ENCODE measurements around the gene CYP1A1.
"Not testable (repeated sequence)": the region's sequence is repeated elsewhere in the genome, so short reads cannot be mapped to it uniquely, and the experiment has no call there.

The CYP1A1 gene

GRCh38 chr15:74735305-74735704 lies 10.0 kb upstream of the CYP1A1 start:
- no peak for DNase-seq (ENCODE audit: low read depth, low spot score)

GRCh38 chr15:74733269-74733668 lies 7.9 kb upstream of the CYP1A1 start:
- no peak for DNase-seq (ENCODE audit: low read depth, low spot score)

GRCh38 chr15:74732846-74733245 lies 7.5 kb upstream of the CYP1A1 start:
- DNase-seq (ENCODE audit: low read depth, low spot score), result no peak

- DNase-seq (ENCODE audit: low read depth, low spot score), result no peak
Observed at GRCh38 chr15:74730619-74731316, 5.4 kb upstream of the CYP1A1 start.

GRCh38 chr15:74729372-74729771 lies 4.0 kb upstream of the CYP1A1 start:
- not testable (repeated sequence) for DNase-seq (ENCODE audit: low read depth, low spot score)

- not testable (repeated sequence) for DNase-seq (ENCODE audit: low read depth, low spot score)
Observed at GRCh38 chr15:74728699-74729098, 3.4 kb upstream of the CYP1A1 start.

DNA sequence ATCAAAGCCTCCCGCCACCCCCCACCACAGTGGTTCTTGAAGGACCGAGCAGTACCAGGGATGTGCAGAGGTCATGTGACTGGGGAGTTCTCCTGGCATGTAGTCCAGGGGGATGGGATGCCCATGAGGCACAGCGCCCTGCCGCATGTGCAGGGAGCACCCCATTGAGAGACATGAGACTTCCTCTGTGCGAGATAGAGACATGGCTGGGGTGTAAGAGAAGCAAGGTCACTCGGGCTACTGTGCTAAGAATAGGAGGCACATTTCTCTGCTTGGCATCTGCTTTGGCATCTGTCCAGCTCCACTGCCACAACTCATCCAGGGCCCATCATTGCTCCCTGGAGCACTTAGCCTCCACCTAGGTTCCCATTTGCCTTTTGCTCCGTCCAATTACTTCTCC lies 2.4 kb upstream of the CYP1A1 start:
- no peak for DNase-seq (ENCODE audit: low read depth, low spot score)

DNA sequence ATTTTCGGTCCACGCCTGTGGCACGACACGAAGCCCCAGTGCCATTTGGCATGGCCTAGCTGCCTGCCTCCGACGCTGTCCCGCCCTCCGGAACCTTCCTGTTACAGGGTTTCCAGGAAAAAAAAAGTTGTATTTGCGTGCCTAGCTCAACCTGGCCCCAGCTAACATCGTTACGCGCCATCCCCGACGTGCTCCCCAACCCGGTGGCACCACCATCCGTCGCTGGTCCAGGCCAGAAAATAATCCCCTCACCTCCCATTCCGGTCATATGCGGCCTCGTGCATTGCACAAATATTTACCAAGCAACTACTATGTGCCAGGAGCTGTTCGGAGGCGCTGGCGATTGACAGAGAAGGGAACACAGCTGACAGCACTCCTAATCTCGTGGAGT lies 1.4 kb upstream of the CYP1A1 start:
- DNase-seq (ENCODE audit: low read depth, low spot score), result no peak

DNA sequence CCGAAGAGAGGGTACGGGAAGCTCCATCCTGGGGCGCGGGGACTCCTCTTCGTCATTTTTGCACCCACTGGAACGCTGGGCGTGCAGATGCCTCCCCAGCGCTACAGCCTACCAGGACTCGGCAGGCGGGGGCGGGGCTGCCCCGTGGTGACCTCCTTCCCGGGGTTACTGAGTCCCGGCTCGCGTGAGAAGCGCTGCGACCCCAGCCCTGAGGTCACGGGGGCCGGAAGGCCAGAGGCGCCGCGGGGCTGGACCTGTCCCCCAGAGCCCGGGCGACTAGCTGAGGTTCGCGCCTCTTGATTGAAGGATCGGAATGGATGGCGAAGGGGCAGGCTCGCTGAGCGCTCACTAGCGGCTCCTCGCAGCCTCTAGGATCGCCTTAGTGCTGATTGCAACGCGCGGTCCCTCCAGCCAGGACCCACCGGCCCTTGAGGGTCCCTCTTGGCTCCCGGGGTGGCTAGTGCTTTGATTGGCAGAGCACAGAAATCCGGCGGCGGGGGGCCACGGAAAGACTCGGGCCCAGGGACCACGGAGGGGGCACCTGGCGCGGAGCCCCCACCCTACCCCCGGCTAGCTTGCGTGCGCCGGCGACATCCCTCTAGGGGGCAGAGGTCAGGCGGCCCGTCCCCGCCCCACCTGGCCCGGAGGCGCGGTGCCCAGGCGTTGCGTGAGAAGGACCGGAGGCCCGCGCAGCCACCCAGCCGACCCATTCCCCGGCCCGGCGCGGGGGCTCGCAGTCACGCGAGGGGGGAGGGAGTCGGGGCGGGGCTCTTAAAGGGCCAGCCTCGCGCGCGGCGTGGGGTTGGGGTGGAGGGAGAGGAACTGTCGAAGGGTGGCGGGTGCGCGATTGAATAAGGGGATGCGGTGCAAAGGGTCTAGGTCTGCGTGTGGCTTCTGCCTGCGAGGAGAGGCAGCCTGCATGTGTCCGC lies 781 bp upstream of the CYP1A1 start:
- DNase-seq (ENCODE audit: low read depth, low spot score), result no peak

GRCh38 chr15:74724570-74725224 lies 631 bp downstream of the CYP1A1 start:
- no peak for DNase-seq (ENCODE audit: low read depth, low spot score)

- peak; percentile 7 for DNase-seq (ENCODE audit: low read depth, low spot score)
Observed at GRCh38 chr15:74723754-74724334, 1.5 kb downstream of the CYP1A1 start.

DNA sequence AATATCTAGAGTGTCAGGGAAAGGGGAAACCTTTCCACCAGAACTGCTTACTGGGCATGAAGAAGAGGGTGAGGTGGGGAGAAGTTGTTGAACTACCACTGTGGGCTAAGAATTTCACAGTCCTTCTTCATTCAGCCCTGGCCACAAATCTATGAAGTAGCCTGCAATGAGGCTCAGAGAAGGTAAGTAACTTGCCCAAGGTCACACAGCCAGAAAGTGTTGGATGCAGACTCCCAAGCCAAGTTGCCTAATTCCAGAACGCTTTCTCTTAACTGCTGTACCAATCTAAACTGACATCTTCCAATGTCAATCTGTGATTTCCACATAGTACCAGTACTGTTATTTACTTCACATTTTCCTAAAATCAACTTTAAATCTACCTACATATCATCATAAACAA lies 2.1 kb downstream of the CYP1A1 start:
- DNase-seq (ENCODE audit: low read depth, low spot score), result no peak

DNA sequence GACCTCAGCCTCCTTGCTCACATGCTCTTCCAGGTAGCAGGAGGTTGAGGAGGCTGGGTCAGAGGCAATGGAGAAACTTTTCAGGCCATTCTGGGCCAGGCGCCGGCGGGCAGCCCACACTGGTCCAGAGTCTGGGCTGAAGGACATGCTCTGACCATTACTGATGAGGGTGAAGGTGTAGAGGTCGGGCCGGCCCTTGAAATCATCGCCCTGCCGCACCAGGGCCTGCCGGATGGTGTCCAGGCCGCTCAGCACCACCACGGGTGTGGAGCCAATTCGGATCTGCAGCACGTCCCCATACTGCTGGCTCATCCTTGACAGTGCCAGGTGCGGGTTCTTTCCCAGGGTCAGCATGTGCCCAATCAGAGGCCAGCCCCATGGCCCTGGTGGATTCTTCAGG lies 2.7 kb downstream of the CYP1A1 start:
- DNase-seq (ENCODE audit: low read depth, low spot score), result no peak

GRCh38 chr15:74716651-74717050 lies 8.7 kb downstream of the CYP1A1 start:
- DNase-seq (ENCODE audit: low read depth, low spot score), result no peak

GRCh38 chr15:74712311-74712710 lies 13.0 kb downstream of the CYP1A1 start:
- DNase-seq (ENCODE audit: low read depth, low spot score), result no peak

DNA sequence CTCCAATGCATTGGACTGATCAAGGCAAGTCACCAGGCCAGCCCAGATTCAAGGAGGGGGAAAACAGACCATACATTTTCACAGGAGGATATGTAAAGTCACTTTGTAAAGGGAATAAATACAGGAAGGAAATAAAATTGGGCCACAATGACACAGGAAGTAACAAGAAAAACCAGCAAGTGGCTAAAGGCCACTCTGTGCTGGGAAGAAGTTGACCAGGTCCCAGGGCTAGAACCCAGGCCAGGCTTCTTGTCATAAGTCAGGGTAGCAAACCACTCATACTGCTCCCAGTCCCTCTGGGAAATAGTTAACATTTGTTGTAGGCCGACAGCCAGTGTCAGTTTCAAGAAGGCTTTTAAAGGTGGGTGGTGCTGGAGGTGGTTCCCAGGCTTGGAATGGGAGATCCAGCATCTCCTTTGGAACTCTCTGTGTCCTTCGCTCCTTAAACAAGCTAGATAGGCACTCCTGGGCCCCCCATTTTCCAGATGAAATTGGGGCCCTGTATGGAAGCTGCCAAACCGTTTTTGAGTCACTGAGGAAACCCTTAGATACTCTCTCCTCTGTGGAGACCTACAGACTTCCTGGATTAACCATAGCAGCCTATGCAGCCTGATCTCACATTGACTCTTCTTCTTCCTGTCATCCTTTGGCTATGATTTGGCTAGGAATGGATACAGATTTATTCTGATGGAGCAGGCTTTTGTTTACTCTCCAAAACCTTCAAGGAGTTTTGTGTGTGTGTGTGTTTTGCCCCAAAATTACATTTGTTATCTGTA lies 14.8 kb downstream of the CYP1A1 start:
- no peak for DNase-seq (ENCODE audit: low read depth, low spot score)

DNA sequence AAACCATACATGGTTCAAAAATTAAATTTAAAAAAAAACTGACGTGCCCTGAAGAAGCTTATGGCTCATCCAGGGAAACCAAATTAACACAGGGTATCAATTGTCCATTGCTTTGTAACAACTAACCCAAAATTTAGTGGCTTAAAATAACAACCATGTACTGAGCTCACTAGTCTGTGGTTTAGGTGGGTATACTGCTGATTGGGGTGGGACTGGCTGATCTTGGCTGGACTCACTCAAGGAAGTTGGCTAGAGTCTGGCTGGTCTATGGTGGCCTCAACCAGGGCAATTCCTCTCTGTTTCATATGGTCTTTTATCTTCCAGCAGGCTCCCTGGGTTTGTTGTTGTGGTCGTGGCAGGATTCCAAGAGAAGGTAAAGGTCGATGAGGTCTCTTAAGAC lies 15.4 kb downstream of the CYP1A1 start:
- no peak for DNase-seq (ENCODE audit: low read depth, low spot score)

DNA sequence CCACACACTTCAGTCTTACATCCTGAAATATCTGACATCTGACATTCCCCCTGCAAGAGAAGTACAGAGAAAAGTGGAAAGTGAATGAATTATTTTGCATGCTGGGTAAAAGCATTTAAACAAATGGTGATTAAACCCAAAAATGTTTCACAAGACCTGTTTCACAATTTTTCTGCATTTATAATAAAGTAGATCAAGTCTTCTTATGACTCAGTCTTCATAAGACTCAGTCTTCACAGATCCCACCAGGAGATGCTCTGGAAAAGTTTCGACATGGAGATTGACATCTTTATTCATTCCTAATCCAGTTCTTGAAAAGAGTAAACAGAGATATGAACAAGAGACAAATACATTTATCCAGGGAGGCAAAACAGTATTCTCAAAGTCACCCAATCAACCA lies 16.3 kb downstream of the CYP1A1 start:
- DNase-seq (ENCODE audit: low read depth, low spot score), result no peak

- DNase-seq (ENCODE audit: low read depth, low spot score), result no peak
Observed at GRCh38 chr15:74696808-74697207, 28.5 kb downstream of the CYP1A1 start.

DNA sequence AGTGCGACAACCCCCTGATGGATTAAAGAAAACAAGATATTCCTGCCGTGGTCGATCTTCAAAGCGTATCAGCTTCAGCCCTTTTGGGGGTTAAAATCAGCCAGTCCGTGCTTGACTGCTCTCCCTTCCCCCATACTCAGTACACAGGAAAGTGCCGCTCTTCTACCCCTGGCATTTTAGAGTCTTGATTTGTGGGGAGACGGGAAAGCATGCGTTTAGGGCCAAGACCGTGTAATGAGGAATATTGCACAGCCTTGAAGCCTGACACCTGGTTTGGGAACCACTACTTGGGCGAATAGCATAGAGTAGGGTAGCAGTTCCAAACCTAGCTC lies 29.0 kb downstream of the CYP1A1 start:
- no peak for DNase-seq (ENCODE audit: low read depth, low spot score)

- DNase-seq (ENCODE audit: low read depth, low spot score), result peak; percentile 41
Observed at GRCh38 chr15:74695597-74696397, 29.5 kb downstream of the CYP1A1 start, which contains the start of gene EDC3. Gene EDC3, minus strand, starts transcription at chr15:74696024. Its CDS starts 20,900 bp downstream, at chr15:74675124.
